ENCODE data around the gene MOG. TPM values are rescaled to one million over a fixed set of nuclear protein-coding genes. Genes with fewer than 3 reads are reported as not detected.
A peak's percentile ranks its signal among the peaks of the same experiment; 100 is the strongest.
"Not testable (repeated sequence)": the region's sequence is repeated elsewhere in the genome, so short reads cannot be mapped to it uniquely, and the experiment has no call there.

The MOG gene
- total RNA-seq, 1 experiment from 2014 or later, result 0.55 TPM

DNA sequence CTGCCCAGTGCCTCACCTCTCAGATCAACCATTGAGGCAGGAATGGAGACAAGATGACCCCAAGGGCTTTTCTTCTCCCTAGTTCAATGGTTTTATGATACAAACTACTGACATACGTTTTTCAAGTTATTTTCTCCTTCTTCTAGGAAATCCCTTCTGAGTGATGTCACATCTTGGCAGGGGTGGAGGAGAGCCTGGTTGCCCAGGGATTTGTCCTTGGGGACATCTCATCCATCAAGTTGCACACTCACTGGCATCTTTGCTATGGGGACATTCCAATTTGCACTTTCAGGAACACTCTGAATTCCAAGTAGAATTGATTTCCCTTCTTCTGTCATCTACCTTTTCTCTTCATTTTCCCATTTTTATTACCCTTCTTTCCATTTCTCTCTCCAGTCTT, 14.1 kb downstream of the MOG start (continued):
- TF ChIP-seq ZNF232 (CRISPR knock-in tag; IDR thresholded peaks at IDR 0.05) (no peak), OVOL2 (CRISPR knock-in tag; IDR thresholded peaks at IDR 0.05; ENCODE audit: borderline replicate concordance) (no peak), CREM (CRISPR knock-in tag; IDR thresholded peaks at IDR 0.05) (no peak), TP53 (CRISPR knock-in tag; IDR thresholded peaks at IDR 0.05) (no peak), NFYB (CRISPR knock-in tag; conservative IDR thresholded peaks at IDR 0.05; ENCODE audit: low read depth) (no peak), FOXP1 (CRISPR knock-in tag; IDR thresholded peaks at IDR 0.05; ENCODE audit: borderline replicate concordance) (no peak), SOX15 (CRISPR knock-in tag; IDR thresholded peaks at IDR 0.05) (no peak)
- TF ChIP-seq, protein P1, sequence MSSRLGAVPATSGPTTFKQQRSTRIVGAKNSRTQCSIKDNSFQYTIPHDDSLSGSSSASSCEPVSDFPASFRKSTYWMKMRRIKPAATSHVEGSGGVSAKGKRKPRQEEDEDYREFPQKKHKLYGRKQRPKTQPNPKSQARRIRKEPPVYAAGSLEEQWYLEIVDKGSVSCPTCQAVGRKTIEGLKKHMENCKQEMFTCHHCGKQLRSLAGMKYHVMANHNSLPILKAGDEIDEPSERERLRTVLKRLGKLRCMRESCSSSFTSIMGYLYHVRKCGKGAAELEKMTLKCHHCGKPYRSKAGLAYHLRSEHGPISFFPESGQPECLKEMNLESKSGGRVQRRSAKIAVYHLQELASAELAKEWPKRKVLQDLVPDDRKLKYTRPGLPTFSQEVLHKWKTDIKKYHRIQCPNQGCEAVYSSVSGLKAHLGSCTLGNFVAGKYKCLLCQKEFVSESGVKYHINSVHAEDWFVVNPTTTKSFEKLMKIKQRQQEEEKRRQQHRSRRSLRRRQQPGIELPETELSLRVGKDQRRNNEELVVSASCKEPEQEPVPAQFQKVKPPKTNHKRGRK (CRISPR knock-in tag; IDR thresholded peaks at IDR 0.05; ENCODE audit: borderline replicate concordance), result no peak

- Mint-ChIP-seq H3K4me1 (peaks cover 44% of the 10 kb centered on the region), H3K27me3 (ENCODE audit: low read depth) (peaks cover 44% of the 10 kb centered on the region)
- CTCF ChIA-PET, result interaction anchor here (1.1 to 6.2 kb wide), 4 partner anchors 13 to 23 kb away, joined by 3 to 58 read pairs (median 22); no protein-coding TSS in a partner anchor
- POLR2A ChIA-PET; H3K4me3 Mint-ChIP-seq; H3K36me3 Mint-ChIP-seq; DNase-seq (ENCODE audit: low spot score); ATAC-seq; H3K27ac Mint-ChIP-seq; H3K9me3 Mint-ChIP-seq: not testable (repeated sequence)
- TF ChIP-seq HMGA2 (CRISPR knock-in tag; IDR thresholded peaks at IDR 0.05), result peak; percentile 44; the same call in 1 of the 2 replicates
Measured at GRCh38 chr6:29672116-29672515, 15.2 kb downstream of the MOG start.

DNA sequence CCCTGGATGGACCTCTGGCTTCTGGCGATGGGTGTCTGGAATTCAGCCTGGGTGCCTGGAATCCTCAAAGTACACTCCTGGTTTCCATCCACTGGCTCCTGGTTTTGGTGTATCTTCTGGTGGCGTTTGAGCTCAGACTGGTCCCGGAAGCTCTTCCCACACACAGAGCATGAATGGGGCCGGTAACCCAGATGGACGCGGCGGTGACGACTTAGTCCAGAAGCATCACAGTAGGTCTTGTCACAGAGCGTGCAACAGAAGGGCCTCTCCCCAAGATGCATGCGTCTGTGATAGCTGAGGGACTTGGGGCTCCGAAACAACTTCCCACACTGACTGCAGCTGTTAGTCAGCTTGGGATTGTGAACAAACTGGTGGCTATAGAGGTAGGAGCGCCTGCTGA, 16.3 kb downstream of the MOG start:
- POLR2A ChIA-PET, result no interaction called here
- H3K36me3 Mint-ChIP-seq, result 0 out of 2 replicates have a peak, but pooled peaks cover 3% of the 10 kb centered on the region
- H3K4me3 Mint-ChIP-seq, result no peak overlapping the region
- H3K4me1 Mint-ChIP-seq, result peaks cover 44% of the 10 kb centered on the region
- ATAC-seq (no peak), DNase-seq (ENCODE audit: low spot score) (no peak)
- H3K27me3 Mint-ChIP-seq (ENCODE audit: low read depth), result peaks cover 40% of the 10 kb centered on the region
- H3K9me3 Mint-ChIP-seq, result no peaks in the 10 kb centered on the region
- CTCF ChIA-PET, result interaction anchor here (0.7 to 6.2 kb wide), 5 partner anchors 12 to 23 kb away, joined by 3 to 58 read pairs (median 4); no protein-coding TSS in a partner anchor
- TF ChIP-seq ZNF219 (CRISPR knock-in tag; IDR thresholded peaks at IDR 0.05; ENCODE audit: borderline replicate concordance) (no peak), ZNF396 (CRISPR knock-in tag; IDR thresholded peaks at IDR 0.05; ENCODE audit: borderline replicate concordance) (no peak), CREB1 (CRISPR knock-in tag; IDR thresholded peaks at IDR 0.05) (no peak), PREB (CRISPR knock-in tag; IDR thresholded peaks at IDR 0.05; ENCODE audit: borderline replicate concordance) (no peak), ZNF532 (CRISPR knock-in tag; IDR thresholded peaks at IDR 0.05; ENCODE audit: borderline replicate concordance) (no peak)
- TF ChIP-seq, protein P2, sequence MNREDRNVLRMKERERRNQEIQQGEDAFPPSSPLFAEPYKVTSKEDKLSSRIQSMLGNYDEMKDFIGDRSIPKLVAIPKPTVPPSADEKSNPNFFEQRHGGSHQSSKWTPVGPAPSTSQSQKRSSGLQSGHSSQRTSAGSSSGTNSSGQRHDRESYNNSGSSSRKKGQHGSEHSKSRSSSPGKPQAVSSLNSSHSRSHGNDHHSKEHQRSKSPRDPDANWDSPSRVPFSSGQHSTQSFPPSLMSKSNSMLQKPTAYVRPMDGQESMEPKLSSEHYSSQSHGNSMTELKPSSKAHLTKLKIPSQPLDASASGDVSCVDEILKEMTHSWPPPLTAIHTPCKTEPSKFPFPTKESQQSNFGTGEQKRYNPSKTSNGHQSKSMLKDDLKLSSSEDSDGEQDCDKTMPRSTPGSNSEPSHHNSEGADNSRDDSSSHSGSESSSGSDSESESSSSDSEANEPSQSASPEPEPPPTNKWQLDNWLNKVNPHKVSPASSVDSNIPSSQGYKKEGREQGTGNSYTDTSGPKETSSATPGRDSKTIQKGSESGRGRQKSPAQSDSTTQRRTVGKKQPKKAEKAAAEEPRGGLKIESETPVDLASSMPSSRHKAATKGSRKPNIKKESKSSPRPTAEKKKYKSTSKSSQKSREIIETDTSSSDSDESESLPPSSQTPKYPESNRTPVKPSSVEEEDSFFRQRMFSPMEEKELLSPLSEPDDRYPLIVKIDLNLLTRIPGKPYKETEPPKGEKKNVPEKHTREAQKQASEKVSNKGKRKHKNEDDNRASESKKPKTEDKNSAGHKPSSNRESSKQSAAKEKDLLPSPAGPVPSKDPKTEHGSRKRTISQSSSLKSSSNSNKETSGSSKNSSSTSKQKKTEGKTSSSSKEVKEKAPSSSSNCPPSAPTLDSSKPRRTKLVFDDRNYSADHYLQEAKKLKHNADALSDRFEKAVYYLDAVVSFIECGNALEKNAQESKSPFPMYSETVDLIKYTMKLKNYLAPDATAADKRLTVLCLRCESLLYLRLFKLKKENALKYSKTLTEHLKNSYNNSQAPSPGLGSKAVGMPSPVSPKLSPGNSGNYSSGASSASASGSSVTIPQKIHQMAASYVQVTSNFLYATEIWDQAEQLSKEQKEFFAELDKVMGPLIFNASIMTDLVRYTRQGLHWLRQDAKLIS (CRISPR knock-in tag; IDR thresholded peaks at IDR 0.05; ENCODE audit: borderline replicate concordance), result no peak
- TF ChIP-seq, protein P1 (CRISPR knock-in tag; IDR thresholded peaks at IDR 0.05; ENCODE audit: borderline replicate concordance), result no peak
- no peak overlapping the region for H3K27ac Mint-ChIP-seq
